H1 (cell line): ENCODE data around the gene MGRN1. TPM values are rescaled to one million over a fixed set of nuclear protein-coding genes. Genes with fewer than 3 reads are reported as not detected.

Source experiments
- CTCF ChIA-PET: fragments of 300-600 bp; sonication (Branson Sonifier 250); formaldehyde crosslinking; loops from one replicate; lab custom pipeline; 2021; ENCODE audit not compliant: partially characterized antibody; lab: Charles Lee
- POLR2A ChIA-PET: fragments of 300-600 bp; sonication (Branson Sonifier 250); formaldehyde crosslinking; loops from one replicate; lab custom pipeline; 2021; ENCODE audit warnings: inconsistent platforms; ENCODE audit not compliant: partially characterized antibody; lab: Charles Lee
- DNase-seq, 2 experiments: peaks; one replicate each; pipeline versions ENCODE4 v3.0.0 to v3.0.0-alpha.2; 2010 to 2022; ENCODE audit warnings: low spot score in 2 of 2, low read depth in 1 of 2, mixed read lengths in 1 of 2
- FAIRE-seq: peaks from 2 replicates; lab custom pipeline; 2011; peaks lifted over from hg19 to GRCh38; lab: Jason Lieb, UNC
- H2AFZ ChIP-seq: 2 replicates; pipeline ENCODE4 v1.8.1; 2012; ENCODE audit warnings: low read length, inconsistent platforms
- H2AK5ac ChIP-seq: 2 replicates; pipeline ENCODE4 v1.6.1; 2013; ENCODE audit warnings: low read depth, low read length
- H2BK120ac ChIP-seq: replicated peaks from 2 replicates; pipeline ENCODE3; 2013; ENCODE audit warnings: low read depth, low read length, inconsistent platforms
- H2BK12ac ChIP-seq: 2 replicates; pipeline ENCODE4 v1.6.1; 2013; ENCODE audit warnings: low read depth, low read length
- H2BK15ac ChIP-seq: 2 replicates; pipeline ENCODE4 v1.6.1; 2013; ENCODE audit warnings: low read length
- H2BK20ac ChIP-seq: 2 replicates; pipeline ENCODE4 v1.6.1; 2013; ENCODE audit warnings: low read length
- H2BK5ac ChIP-seq: 2 replicates; pipeline ENCODE4 v1.6.1; 2013; ENCODE audit warnings: low read depth, low read length
- H3K14ac ChIP-seq: 2 replicates; pipeline ENCODE4 v1.6.1; 2013; ENCODE audit warnings: inconsistent platforms; ENCODE audit not compliant: insufficient read length
- H3K18ac ChIP-seq: 2 replicates; pipeline ENCODE4 v1.6.1; 2013; ENCODE audit warnings: low read length; ENCODE audit errors: extremely low read depth
- H3K23ac ChIP-seq: 2 replicates; pipeline ENCODE4 v1.6.1; 2013; ENCODE audit warnings: inconsistent platforms; ENCODE audit not compliant: insufficient read length
- H3K23me2 ChIP-seq: 2 replicates; pipeline ENCODE4 v1.6.1; 2013; ENCODE audit warnings: low read depth, low read length
- H3K27ac ChIP-seq: 2 replicates; pipeline ENCODE4 v1.6.1; 2011; ENCODE audit warnings: low read depth, low read length, inconsistent platforms
- H3K27me3 ChIP-seq, 4 experiments: replicated peaks in 1 of 4; 1 replicate in 1 of 4; 2 replicates in 3 of 4; pipeline versions ENCODE4 v1.6.1 to v1.8.1; 2011 to 2013; ENCODE audit warnings: low read length in 3 of 4, mild to moderate bottlenecking in 3 of 4, inconsistent platforms in 2 of 4, mixed read lengths in 2 of 4, moderate library complexity in 1 of 4; ENCODE audit not compliant: control insufficient read depth in 3 of 4, insufficient read depth in 3 of 4; ENCODE audit errors: extremely low read depth in 1 of 4
- H3K36me3 ChIP-seq, 4 experiments: 2 replicates each; pipeline versions ENCODE4 v1.6.1 to v1.8.1; 2011 to 2013; ENCODE audit warnings: mild to moderate bottlenecking in 4 of 4, low read length in 3 of 4, moderate library complexity in 2 of 4, control low read depth in 1 of 4, inconsistent platforms in 1 of 4; ENCODE audit not compliant: insufficient read depth in 4 of 4, control insufficient read depth in 2 of 4
- H3K4ac ChIP-seq: replicated peaks from 2 replicates; pipeline ENCODE3; 2013; ENCODE audit warnings: low read length, low read depth, mixed read lengths, inconsistent platforms; ENCODE audit not compliant: insufficient read length
- H3K4me1 ChIP-seq, 4 experiments: replicated peaks in 1 of 4; 1 replicate in 1 of 4; 2 replicates in 3 of 4; pipeline versions ENCODE4 v1.6.1 to v1.8.1; 2011 to 2013; ENCODE audit warnings: low read length in 3 of 4, inconsistent platforms in 2 of 4, mixed read lengths in 1 of 4; ENCODE audit not compliant: insufficient read depth in 4 of 4, control insufficient read depth in 3 of 4
- H3K4me2 ChIP-seq, 2 experiments: 2 replicates each; pipeline versions ENCODE4 v1.6.1 to v1.8.1; 2011 to 2013; ENCODE audit warnings: low read depth in 2 of 2, low read length in 2 of 2, control low read depth in 1 of 2, inconsistent platforms in 1 of 2, mild to moderate bottlenecking in 1 of 2; ENCODE audit not compliant: insufficient read depth in 1 of 2
- H3K4me3 ChIP-seq, 4 experiments: fragments of 200-600, 300-600 bp in 1 of 4; sonication (generic), shearing (Covaris generic), sonication (Bioruptor Twin) in 1 of 4; 2 replicates each; pipeline versions ENCODE4 v1.5.1 to v1.8.1; 2011 to 2016; ENCODE audit warnings: low read length in 4 of 4, low read depth in 3 of 4, control low read depth in 2 of 4, inconsistent platforms in 2 of 4, mild to moderate bottlenecking in 2 of 4, mixed read lengths in 1 of 4, moderate library complexity in 1 of 4; ENCODE audit not compliant: insufficient read depth in 2 of 4; ENCODE audit errors: extremely low read depth in 1 of 4
- H3K56ac ChIP-seq: replicated peaks from 2 replicates; pipeline ENCODE3; 2013; ENCODE audit warnings: low read depth, mild to moderate bottlenecking, mixed read lengths, low read length, inconsistent platforms; ENCODE audit not compliant: insufficient read length
- H3K79me1 ChIP-seq: 2 replicates; pipeline ENCODE4 v1.6.1; 2013; ENCODE audit warnings: low read depth, low read length, control low read depth
- H3K79me2 ChIP-seq, 2 experiments: 2 replicates each; pipeline versions ENCODE4 v1.6.1 to v1.8.1; 2012 to 2013; ENCODE audit warnings: low read length in 2 of 2, mild to moderate bottlenecking in 2 of 2, inconsistent platforms in 1 of 2; ENCODE audit not compliant: insufficient read depth in 2 of 2, control insufficient read depth in 1 of 2
- H3K9ac ChIP-seq, 4 experiments: replicated peaks in 1 of 4; 1 replicate in 1 of 4; 2 replicates in 3 of 4; pipeline versions ENCODE4 v1.6.1 to v1.8.1; 2011 to 2013; ENCODE audit warnings: low read depth in 3 of 4, low read length in 3 of 4, control low read depth in 2 of 4, mild to moderate bottlenecking in 2 of 4, moderate library complexity in 2 of 4, inconsistent platforms in 1 of 4; ENCODE audit errors: extremely low read depth in 1 of 4
- H3K9me3 ChIP-seq, 2 experiments: 2 replicates each; pipeline versions ENCODE4 v1.6.1 to v1.8.1; 2012 to 2013; ENCODE audit warnings: mild to moderate bottlenecking in 2 of 2, moderate library complexity in 2 of 2, control low read depth in 1 of 2, inconsistent platforms in 1 of 2, low read depth in 1 of 2, low read length in 1 of 2, mixed read lengths in 1 of 2; ENCODE audit not compliant: insufficient read depth in 2 of 2
- H4K20me1 ChIP-seq, 2 experiments: replicated peaks in 1 of 2; 2 replicates each; pipeline versions ENCODE3 to v1.8.1; 2011 to 2013; ENCODE audit warnings: inconsistent platforms in 2 of 2, low read length in 2 of 2, mild to moderate bottlenecking in 1 of 2; ENCODE audit not compliant: insufficient read depth in 2 of 2, control insufficient read depth in 1 of 2
- H4K5ac ChIP-seq: 2 replicates; pipeline ENCODE4 v1.6.1; 2013; ENCODE audit warnings: low read length, low read depth, mixed read lengths, inconsistent platforms; ENCODE audit not compliant: insufficient read length
- H4K8ac ChIP-seq: 2 replicates; pipeline ENCODE4 v1.8.0; 2013; ENCODE audit warnings: mild to moderate bottlenecking, moderate library complexity, low read length, inconsistent platforms; ENCODE audit not compliant: insufficient read depth; ENCODE audit errors: extremely low read depth
- H4K91ac ChIP-seq: replicated peaks from 2 replicates; pipeline ENCODE3; 2013; ENCODE audit warnings: low read length, mixed read lengths, inconsistent platforms; ENCODE audit not compliant: insufficient read length
- ASH2L ChIP-seq: fragments of 200-600, 300-600 bp; sonication (generic); IDR thresholded peaks from one replicate; pipeline ENCODE4 v1.7.1; 2017; ENCODE audit warnings: low read length
- GABPA ChIP-seq: IDR thresholded peaks from 2 replicates; pipeline ENCODE4 v1.6.1; 2011; ENCODE audit warnings: mild to moderate bottlenecking, low read length, moderate library complexity, borderline replicate concordance; ENCODE audit not compliant: insufficient read depth
- HDAC2 ChIP-seq, 2 experiments: fragments of 300-600 bp in 1 of 2; sonication (generic) in 1 of 2; IDR thresholded peaks; 2 replicates each; pipeline ENCODE4 v1.6.1; 2011 to 2012; ENCODE audit warnings: low read depth in 2 of 2, low read length in 2 of 2, mild to moderate bottlenecking in 2 of 2, moderate library complexity in 2 of 2, borderline replicate concordance in 1 of 2, inconsistent platforms in 1 of 2
- JUN ChIP-seq: IDR thresholded peaks from 2 replicates; pipeline ENCODE4 v1.6.1; 2011; ENCODE audit warnings: low read depth, mild to moderate bottlenecking, improper control_type of control experiment, low read length
- NRF1 ChIP-seq: IDR thresholded peaks from 2 replicates; pipeline ENCODE4 v1.6.1; 2011; ENCODE audit warnings: mild to moderate bottlenecking, low read depth, low read length, improper control_type of control experiment
- SP2 ChIP-seq: IDR thresholded peaks from 2 replicates; pipeline ENCODE4 v1.6.1; 2012; ENCODE audit warnings: mild to moderate bottlenecking, low read length, inconsistent platforms
- WGBS, 2 experiments: shearing (Covaris generic) in 1 of 2; methylation state at CpG; one replicate each; pipeline versions ENCODE4 v1.1.6 to v1.1.7; 2013 to 2015; ENCODE audit warnings: low lambda C conversion rate in 2 of 2, mixed read lengths in 2 of 2, inconsistent platforms in 1 of 2, low coverage in 1 of 2, missing lambda C conversion rate in 1 of 2; ENCODE audit not compliant: insufficient replicate concordance in 2 of 2, insufficient coverage in 1 of 2, insufficient read length in 1 of 2; ENCODE audit errors: extremely low coverage in 1 of 2, missing lambda C conversion rate in 1 of 2; 5-methylcytosine and 5-hydroxymethylcytosine counted together
- polyA plus RNA-seq, 7 experiments: library from polyadenylated mRNA; depleted of rRNA in 3 of 7; stranded (reverse) in 5 of 7; unstranded in 2 of 7; fragments of >200 nt in 5 of 7; fragments of 200-250 nt in 2 of 7; gene quantifications; 1 replicate in 5 of 7; 2 replicates in 1 of 7; 4 replicates in 1 of 7; pipeline versions ENCODE4 v1.2.1 to v1.2.3, GENCODE V29; 2011 to 2013; ENCODE audit warnings: missing spikeins in 2 of 7, mixed read lengths in 2 of 7
- total RNA-seq: library from RNA; stranded (reverse); fragmentation: NEBNext Ultra II Directional; extraction: Animal tissue kit (Norgen Biotek cat#: 25700); gene quantifications from 2 replicates; pipeline ENCODE4 v1.2.1, GENCODE V29; 2021
- TF ChIP-seq, protein P1 (sequence below): IDR thresholded peaks from 2 replicates; pipeline ENCODE4 v1.6.1; 2012; ENCODE audit warnings: low read length, inconsistent platforms

MGRN1 gene
- total and polyA plus RNA-seq, 2 of the 8 experiments (the other 6 are each of a cell fraction or from before 2014, with no cell fraction given): 15.0 to 82.3 TPM

- POLR2A ChIA-PET: interaction anchor here (0.6 kb wide), 1 partner anchor 750 kb away, joined by 3 read pairs; no protein-coding TSS in a partner anchor
- Histone ChIP-seq H2AFZ (no peak overlapping the region), H3K18ac (no peak overlapping the region), H3K4ac (no peak overlapping the region), H4K91ac (no peak overlapping the region), H3K27ac (no peak overlapping the region), H2AK5ac (no peak overlapping the region), H3K79me1 (no peaks in the 10 kb centered on the region), H2BK15ac (no peak overlapping the region), H3K4me3 (no peak overlapping the region), H4K20me1 (peaks cover 4 to 10% of the 10 kb centered on the region in 2 experiments), H3K36me3 (peaks cover 0 to 15% (median 10%) of the 10 kb centered on the region in 4 experiments; a peak in 7 of 8 replicates), H2BK5ac (no peak overlapping the region), H3K14ac (no peak overlapping the region), H3K79me2 (peaks cover 0 to 3% of the 10 kb centered on the region in 2 experiments; a peak in 1 of 4 replicates), H2BK20ac (no peak overlapping the region), H3K56ac (no peak overlapping the region), H3K9ac (no peak overlapping the region; a peak in 1 of 7 replicates), H3K4me1 (peaks cover 0 to 2% (median 0%) of the 10 kb centered on the region in 4 experiments; a peak in 2 of 7 replicates), H3K23me2 (no peaks in the 10 kb centered on the region), H2BK120ac (no peak overlapping the region), H4K8ac (no peak overlapping the region), H3K23ac (no peak overlapping the region), H4K5ac (no peak overlapping the region), H3K9me3 (no peaks in the 10 kb centered on the region), H2BK12ac (no peak overlapping the region), H3K4me2 (no peak overlapping the region), H3K27me3 (no peaks in the 10 kb centered on the region)
- FAIRE-seq (no peak), DNase-seq (no peak)
- CTCF ChIA-PET: interaction anchor here (0.8 to 1.6 kb wide), 4 partner anchors 9 to 31 kb away, joined by 3 to 6 read pairs (median 4); partner anchors contain the start of gene MGRN1
- WGBS, 2 experiments: 94% methylated on average over 9 of the region's 12 CpGs; no CpG with 5 or more reads in 1 of the 2 experiments
- no peak for TF ChIP-seq JUN
- TF ChIP-seq SP2: no peak
- TF ChIP-seq, protein P1, sequence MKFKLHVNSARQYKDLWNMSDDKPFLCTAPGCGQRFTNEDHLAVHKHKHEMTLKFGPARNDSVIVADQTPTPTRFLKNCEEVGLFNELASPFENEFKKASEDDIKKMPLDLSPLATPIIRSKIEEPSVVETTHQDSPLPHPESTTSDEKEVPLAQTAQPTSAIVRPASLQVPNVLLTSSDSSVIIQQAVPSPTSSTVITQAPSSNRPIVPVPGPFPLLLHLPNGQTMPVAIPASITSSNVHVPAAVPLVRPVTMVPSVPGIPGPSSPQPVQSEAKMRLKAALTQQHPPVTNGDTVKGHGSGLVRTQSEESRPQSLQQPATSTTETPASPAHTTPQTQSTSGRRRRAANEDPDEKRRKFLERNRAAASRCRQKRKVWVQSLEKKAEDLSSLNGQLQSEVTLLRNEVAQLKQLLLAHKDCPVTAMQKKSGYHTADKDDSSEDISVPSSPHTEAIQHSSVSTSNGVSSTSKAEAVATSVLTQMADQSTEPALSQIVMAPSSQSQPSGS: no peak
- no peak for TF ChIP-seq GABPA
- no peak for TF ChIP-seq ASH2L
- TF ChIP-seq NRF1: no peak
- no peak for TF ChIP-seq HDAC2 (IDR thresholded peaks at IDR 0.05; ENCODE audit: borderline replicate concordance in 1 of 2, low read depth in 2 of 2, low read length in 2 of 2)
These were observed 30.5 kb downstream of the MGRN1 start for GRCh38 chr16:4654964-4655590.
